ENCODE measurements around the gene UBALD1. TPM values are rescaled to one million over a fixed set of nuclear protein-coding genes. Genes with fewer than 3 reads are reported as not detected.
A peak's percentile ranks its signal among the peaks of the same experiment; 100 is the strongest.

UBALD1 gene
- total and polyA plus RNA-seq, 10 of the 15 experiments (the other 5 are each of a cell fraction or from before 2014, with no cell fraction given): 0.05 to 32.7 (median 5.1) TPM

- no peak for TF ChIP-seq CBX3 (IDR thresholded peaks at IDR 0.05; ENCODE audit: borderline replicate concordance, low read depth)
- TF ChIP-seq TCF12 (IDR thresholded peaks at IDR 0.05; ENCODE audit: low read depth, low read length): no peak
Measured at GRCh38 chr16:4655801-4656200, 41.1 kb upstream of the UBALD1 start (continued).

GRCh38 chr16:4654964-4655590 lies 40.4 kb upstream of the UBALD1 start:
- ChIA-PET SMC1A (ENCODE audit: uncharacterized antibody, unreplicated experiment) (interaction anchor here (0.9 kb wide), 1 partner anchor 182 kb away, joined by 3 read pairs; no protein-coding TSS in a partner anchor), RAD21 (ENCODE audit: unreplicated experiment) (no interaction called here), CTCF (no interaction called here), POLR2A (no interaction called here)
- ATAC-seq: no peak
- in situ Hi-C loops (cut with MboI): no loop called here
- H3K4me1 ChIP-seq (ENCODE audit: control insufficient read depth, insufficient read depth, low read length): no peaks in the 10 kb centered on the region
- no peak overlapping the region for H3K4me2 ChIP-seq (ENCODE audit: control insufficient read depth, insufficient read depth)
- DNase-seq (ENCODE audit: low read depth, low spot score): no peak
- no peak overlapping the region for H3K27ac ChIP-seq (ENCODE audit: control insufficient read depth, insufficient read depth)
- BruUV-seq (replicated peaks): no TSS peak
- H3K79me2 ChIP-seq (ENCODE audit: control insufficient read depth, insufficient read depth, low read length): no peaks in the 10 kb centered on the region; the same call in 1 of the 2 replicates
- no peak for FAIRE-seq
- H3K4me3 ChIP-seq: no peak overlapping the region
- no peak overlapping the region for H2AFZ ChIP-seq (ENCODE audit: control insufficient read depth, low read depth, low read length)
- no peaks in the 10 kb centered on the region for H4K20me1 ChIP-seq (ENCODE audit: control insufficient read depth, insufficient read depth)
- intact Hi-C loops (cut with micrococcal nuclease; ENCODE audit: unreplicated experiment): no loop called here
- H3K9ac ChIP-seq (ENCODE audit: control insufficient read depth, insufficient read depth, low read length): no peak overlapping the region
- no peaks in the 10 kb centered on the region for H3K27me3 ChIP-seq (replicated peaks in 1 of 2; ENCODE audit: control insufficient read depth in 2 of 2, insufficient read depth in 2 of 2, low read length in 1 of 2)
- no peaks in the 10 kb centered on the region for H3K9me3 ChIP-seq (replicated peaks; ENCODE audit: control insufficient read depth, insufficient read depth, low read length)
- WGBS (ENCODE audit: insufficient coverage, insufficient replicate concordance, low lambda C conversion rate, missing lambda C conversion rate): 97% methylated on average over 12 of the region's 12 CpGs
- TF ChIP-seq HDAC6 (IDR thresholded peaks at IDR 0.05; ENCODE audit: unreplicated experiment) (no peak), CBX3 (IDR thresholded peaks at IDR 0.05; ENCODE audit: borderline replicate concordance, low read depth) (no peak), RUNX3 (IDR thresholded peaks at IDR 0.05; ENCODE audit: low read length) (no peak), YY1 (IDR thresholded peaks at IDR 0.05; ENCODE audit: low read depth, low read length) (no peak), POLR2A (IDR thresholded peaks at IDR 0.05; ENCODE audit: low read depth, low read length) (peak; percentile 28), PML (IDR thresholded peaks at IDR 0.05; ENCODE audit: low read length) (no peak), BACH1 (IDR thresholded peaks at IDR 0.05; ENCODE audit: borderline replicate concordance) (no peak)
- peaks cover 17 to 41% of the 10 kb centered on the region in 2 experiments; a peak in 3 of 4 replicates for H3K36me3 ChIP-seq (ENCODE audit: control insufficient read depth in 2 of 2, insufficient read depth in 2 of 2, low read length in 1 of 2)

Data from GM12878 (cell line).